ENCODE measurements around the gene UNC5CL.
A peak's percentile ranks its signal among the peaks of the same experiment; 100 is the strongest.

DNA sequence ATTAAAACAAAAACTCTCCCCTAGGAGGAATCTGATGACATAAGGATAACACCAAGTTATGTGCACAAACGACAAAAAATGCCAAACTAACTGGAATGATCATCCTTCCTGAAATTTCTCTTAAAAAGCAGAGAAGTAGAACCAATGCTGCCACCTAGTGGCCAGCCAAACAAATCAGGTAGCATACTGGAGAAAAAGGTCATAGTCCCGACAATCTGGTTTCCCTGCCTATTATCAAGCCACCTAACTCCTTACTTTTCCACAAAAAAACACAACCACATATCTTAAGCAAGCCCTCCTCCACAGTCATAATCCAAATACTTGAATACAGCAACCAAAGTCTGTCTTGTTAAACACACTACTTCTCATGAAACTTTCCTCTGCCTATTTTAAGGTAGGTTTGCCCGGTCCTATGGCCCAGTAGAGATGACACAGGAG lies 27.9 kb upstream of the UNC5CL start:
- TF ChIP-seq EZH2 (IDR thresholded peaks at IDR 0.05; ENCODE audit: low read length), result no peak
- TF ChIP-seq, protein P1, sequence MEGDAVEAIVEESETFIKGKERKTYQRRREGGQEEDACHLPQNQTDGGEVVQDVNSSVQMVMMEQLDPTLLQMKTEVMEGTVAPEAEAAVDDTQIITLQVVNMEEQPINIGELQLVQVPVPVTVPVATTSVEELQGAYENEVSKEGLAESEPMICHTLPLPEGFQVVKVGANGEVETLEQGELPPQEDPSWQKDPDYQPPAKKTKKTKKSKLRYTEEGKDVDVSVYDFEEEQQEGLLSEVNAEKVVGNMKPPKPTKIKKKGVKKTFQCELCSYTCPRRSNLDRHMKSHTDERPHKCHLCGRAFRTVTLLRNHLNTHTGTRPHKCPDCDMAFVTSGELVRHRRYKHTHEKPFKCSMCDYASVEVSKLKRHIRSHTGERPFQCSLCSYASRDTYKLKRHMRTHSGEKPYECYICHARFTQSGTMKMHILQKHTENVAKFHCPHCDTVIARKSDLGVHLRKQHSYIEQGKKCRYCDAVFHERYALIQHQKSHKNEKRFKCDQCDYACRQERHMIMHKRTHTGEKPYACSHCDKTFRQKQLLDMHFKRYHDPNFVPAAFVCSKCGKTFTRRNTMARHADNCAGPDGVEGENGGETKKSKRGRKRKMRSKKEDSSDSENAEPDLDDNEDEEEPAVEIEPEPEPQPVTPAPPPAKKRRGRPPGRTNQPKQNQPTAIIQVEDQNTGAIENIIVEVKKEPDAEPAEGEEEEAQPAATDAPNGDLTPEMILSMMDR (optimal IDR thresholded peaks at IDR 0.05 in 1 of 3, IDR thresholded peaks at IDR 0.05 in 1 of 3, conservative IDR thresholded peaks at IDR 0.05 in 1 of 3; ENCODE audit: extremely low read depth in 1 of 3, insufficient read depth in 2 of 3, low read length in 3 of 3), result peak; percentile 63 to 75 (median 71)

All from keratinocyte (primary cell).